ENCODE data around the gene NAV3. TPM values are rescaled to one million over a fixed set of nuclear protein-coding genes. Genes with fewer than 3 reads are reported as not detected.

Gene NAV3
- total RNA-seq, 1 experiment from 2014 or later, result 18.0 TPM

GRCh38 chr12:77842430-77842829 is 11.7 kb downstream of the NAV3 start:
- Histone ChIP-seq H3K9me3 (ENCODE audit: low read depth, low read length, poor library complexity, severe bottlenecking) (no peaks in the 10 kb centered on the region), H3K4me3 (ENCODE audit: low read depth, low read length, poor library complexity, severe bottlenecking) (no peak overlapping the region), H3K36me3 (ENCODE audit: insufficient read depth, low read length, poor library complexity, severe bottlenecking) (no peaks in the 10 kb centered on the region), H3K27ac (ENCODE audit: low read depth, low read length, poor library complexity, severe bottlenecking) (no peak overlapping the region), H3K4me1 (ENCODE audit: insufficient read depth, low read length, poor library complexity, severe bottlenecking) (peaks cover 21% of the 10 kb centered on the region), H3K27me3 (replicated peaks; ENCODE audit: insufficient read depth, low read depth, low read length, poor library complexity) (no peaks in the 10 kb centered on the region)
- CTCF ChIA-PET, result no interaction called here
- intact Hi-C loops (cut with micrococcal nuclease; ENCODE audit: unreplicated experiment), result no loop called here
- no TSS peak for BruUV-seq (replicated peaks)
- TF ChIP-seq EZH2 (IDR thresholded peaks at IDR 0.05; ENCODE audit: borderline replicate concordance, low read depth, low read length, poor library complexity, severe bottlenecking) (no peak), CTCF (conservative IDR thresholded peaks at IDR 0.05; ENCODE audit: low read depth, low read length) (no peak)
- DNase-seq (ENCODE audit: low spot score), result no peak
- POLR2A ChIA-PET (ENCODE audit: low non-redundant PET), result no interaction called here

- intact Hi-C loops (cut with micrococcal nuclease; ENCODE audit: unreplicated experiment), result no loop called here
- ChIA-PET POLR2A (ENCODE audit: low non-redundant PET) (no interaction called here), CTCF (no interaction called here)
- Histone ChIP-seq H3K27me3 (replicated peaks; ENCODE audit: insufficient read depth, low read depth, low read length, poor library complexity) (no peaks in the 10 kb centered on the region), H3K27ac (ENCODE audit: low read depth, low read length, poor library complexity, severe bottlenecking) (no peak overlapping the region), H3K36me3 (ENCODE audit: insufficient read depth, low read length, poor library complexity, severe bottlenecking) (no peaks in the 10 kb centered on the region), H3K4me1 (ENCODE audit: insufficient read depth, low read length, poor library complexity, severe bottlenecking) (peaks cover 35% of the 10 kb centered on the region), H3K9me3 (ENCODE audit: low read depth, low read length, poor library complexity, severe bottlenecking) (no peaks in the 10 kb centered on the region), H3K4me3 (ENCODE audit: low read depth, low read length, poor library complexity, severe bottlenecking) (no peak overlapping the region)
- BruUV-seq (replicated peaks), result no TSS peak
- peak; percentile 78 for DNase-seq (ENCODE audit: low spot score)
- no peak for TF ChIP-seq EZH2 (IDR thresholded peaks at IDR 0.05; ENCODE audit: borderline replicate concordance, low read depth, low read length, poor library complexity, severe bottlenecking)
- no peak for TF ChIP-seq CTCF (conservative IDR thresholded peaks at IDR 0.05; ENCODE audit: low read depth, low read length)
These were observed 15.1 kb downstream of the NAV3 start for GRCh38 chr12:77845831-77846230.

GRCh38 chr12:77847060-77847541 is 16.4 kb downstream of the NAV3 start:
- Histone ChIP-seq H3K4me3 (ENCODE audit: low read depth, low read length, poor library complexity, severe bottlenecking) (no peak overlapping the region), H3K4me1 (ENCODE audit: insufficient read depth, low read length, poor library complexity, severe bottlenecking) (peaks cover 30% of the 10 kb centered on the region), H3K27ac (ENCODE audit: low read depth, low read length, poor library complexity, severe bottlenecking) (peak overlapping the region; percentile 21), H3K27me3 (replicated peaks; ENCODE audit: insufficient read depth, low read depth, low read length, poor library complexity) (no peaks in the 10 kb centered on the region), H3K9me3 (ENCODE audit: low read depth, low read length, poor library complexity, severe bottlenecking) (no peaks in the 10 kb centered on the region), H3K36me3 (ENCODE audit: insufficient read depth, low read length, poor library complexity, severe bottlenecking) (no peaks in the 10 kb centered on the region)
- ChIA-PET CTCF (no interaction called here), POLR2A (ENCODE audit: low non-redundant PET) (no interaction called here)
- intact Hi-C loops (cut with micrococcal nuclease; ENCODE audit: unreplicated experiment), result no loop called here
- TF ChIP-seq CTCF (conservative IDR thresholded peaks at IDR 0.05; ENCODE audit: low read depth, low read length) (no peak), EZH2 (IDR thresholded peaks at IDR 0.05; ENCODE audit: borderline replicate concordance, low read depth, low read length, poor library complexity, severe bottlenecking) (no peak)
- no TSS peak for BruUV-seq (replicated peaks)
- peak; percentile 34 for DNase-seq (ENCODE audit: low spot score)

All from A673 (cell line).